Activated T-cell treated with anti-CD3 and anti-CD28 coated beads, Interleukin-2, amount 50 U/mL, for 24 hours (primary cell): ENCODE results near the gene VPS35.

Source experiments
- DNase-seq: peaks from one replicate; pipeline ENCODE4 v3.0.0-alpha.2; 2020
- H3K27ac Mint-ChIP-seq: 2 replicates; pipeline ENCODE4 v1.8.0; 2020; ENCODE audit warnings: mild to moderate bottlenecking, mixed read lengths
- H3K27me3 Mint-ChIP-seq: 2 replicates; pipeline ENCODE4 v1.8.0; 2020; ENCODE audit warnings: mixed read lengths
- H3K36me3 Mint-ChIP-seq: 2 replicates; pipeline ENCODE4 v1.8.0; 2020; ENCODE audit warnings: low read depth, mixed read lengths
- H3K4me1 Mint-ChIP-seq: 2 replicates; pipeline ENCODE4 v1.8.0; 2020; ENCODE audit warnings: low read depth, mixed read lengths
- H3K4me3 Mint-ChIP-seq: 2 replicates; pipeline ENCODE4 v1.8.0; 2020; ENCODE audit warnings: mild to moderate bottlenecking, moderate library complexity, mixed read lengths
- H3K9me3 Mint-ChIP-seq: 2 replicates; pipeline ENCODE4 v1.8.0; 2020; ENCODE audit warnings: mixed read lengths

Gene VPS35

GRCh38 chr16:46621006-46621933 lies 67.7 kb downstream of the VPS35 start, which contains the start of gene SHCBP1:
TSS of gene SHCBP1 (minus strand) at chr16:46621379. CDS start at chr16:46621359, 20 bp downstream.
- peak; percentile 81 for DNase-seq

GRCh38 chr16:46620266-46621005 lies 68.5 kb downstream of the VPS35 start:
- Mint-ChIP-seq H3K4me3 (peak overlapping the region; percentile 94), H3K9me3 (no peaks in the 10 kb centered on the region), H3K27me3 (peaks cover 8% of the 10 kb centered on the region), H3K36me3 (peaks cover 37% of the 10 kb centered on the region), H3K27ac (peak overlapping the region; percentile 88), H3K4me1 (peaks cover 15% of the 10 kb centered on the region)
- DNase-seq = no peak

More at GRCh38 chr16:46621006-46621933, 67.7 kb downstream of the VPS35 start, which contains the start of gene SHCBP1:
- H3K9me3 Mint-ChIP-seq = no peaks in the 10 kb centered on the region
- H3K27ac Mint-ChIP-seq = peak within 1 kb of the TSS; percentile 88
- H3K4me1 Mint-ChIP-seq = peaks cover 15% of the 10 kb centered on the region
- H3K4me3 Mint-ChIP-seq = peak within 1 kb of the TSS; percentile 94
- peaks cover 8% of the 10 kb centered on the region for H3K27me3 Mint-ChIP-seq
- peaks cover 31% of the 10 kb centered on the region for H3K36me3 Mint-ChIP-seq

DNA sequence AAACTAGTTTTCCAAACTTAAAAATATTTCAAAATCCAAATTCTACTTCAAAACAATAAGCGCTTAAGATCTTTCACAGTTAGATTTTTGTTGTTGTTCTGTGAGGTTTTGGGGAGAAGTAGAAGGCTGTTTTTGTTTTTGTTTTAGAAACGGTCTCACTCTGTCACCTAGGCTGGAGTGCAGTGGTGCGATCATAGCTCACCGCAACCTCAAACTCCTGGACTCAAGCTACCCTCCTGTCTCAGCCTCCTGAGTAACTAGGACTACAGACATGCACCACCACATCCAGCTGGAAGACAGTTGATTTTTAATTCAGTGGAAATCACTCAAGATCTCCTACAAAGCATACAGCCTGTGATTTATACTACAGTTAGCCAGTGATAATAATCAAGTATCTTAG lies 70.5 kb downstream of the VPS35 start:
- H3K4me1 Mint-ChIP-seq = peaks cover 15% of the 10 kb centered on the region
- peaks cover 49% of the 10 kb centered on the region for H3K36me3 Mint-ChIP-seq
- H3K27ac Mint-ChIP-seq = no peak overlapping the region
- DNase-seq = no peak
- H3K4me3 Mint-ChIP-seq = no peak overlapping the region
- H3K9me3 Mint-ChIP-seq = no peaks in the 10 kb centered on the region
- H3K27me3 Mint-ChIP-seq = peaks cover 8% of the 10 kb centered on the region

GRCh38 chr16:46614006-46614405 lies 75.0 kb downstream of the VPS35 start:
- H3K36me3 Mint-ChIP-seq = peaks cover 54% of the 10 kb centered on the region
- no peak for DNase-seq
- H3K27ac Mint-ChIP-seq = no peak overlapping the region
- H3K4me3 Mint-ChIP-seq = no peak overlapping the region
- H3K4me1 Mint-ChIP-seq = no peaks in the 10 kb centered on the region
- H3K9me3 Mint-ChIP-seq = no peaks in the 10 kb centered on the region
- H3K27me3 Mint-ChIP-seq = no peaks in the 10 kb centered on the region

DNA sequence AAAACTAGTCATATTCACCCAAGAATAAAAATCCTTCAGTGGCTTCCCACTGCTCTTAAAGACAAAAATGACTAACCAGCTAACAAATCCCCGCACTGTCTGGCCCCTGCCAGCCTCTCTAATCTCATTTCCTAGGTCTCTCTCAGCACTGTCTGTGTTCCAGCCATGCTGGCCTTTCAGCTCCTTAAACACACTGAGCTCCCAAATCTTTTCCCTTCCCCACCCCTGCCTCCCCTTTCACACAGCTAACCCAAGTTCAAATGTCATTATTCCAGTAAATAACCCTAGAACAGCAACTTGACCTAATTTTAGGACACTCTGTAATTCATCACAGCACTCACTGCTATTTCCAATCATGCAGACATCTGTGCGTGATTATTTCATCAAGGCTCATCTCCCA lies 75.6 kb downstream of the VPS35 start:
- DNase-seq = no peak
- no peak overlapping the region for H3K27ac Mint-ChIP-seq
- no peaks in the 10 kb centered on the region for H3K27me3 Mint-ChIP-seq
- H3K9me3 Mint-ChIP-seq = no peaks in the 10 kb centered on the region
- no peaks in the 10 kb centered on the region for H3K4me1 Mint-ChIP-seq
- H3K36me3 Mint-ChIP-seq = peaks cover 52% of the 10 kb centered on the region
- no peak overlapping the region for H3K4me3 Mint-ChIP-seq

DNA sequence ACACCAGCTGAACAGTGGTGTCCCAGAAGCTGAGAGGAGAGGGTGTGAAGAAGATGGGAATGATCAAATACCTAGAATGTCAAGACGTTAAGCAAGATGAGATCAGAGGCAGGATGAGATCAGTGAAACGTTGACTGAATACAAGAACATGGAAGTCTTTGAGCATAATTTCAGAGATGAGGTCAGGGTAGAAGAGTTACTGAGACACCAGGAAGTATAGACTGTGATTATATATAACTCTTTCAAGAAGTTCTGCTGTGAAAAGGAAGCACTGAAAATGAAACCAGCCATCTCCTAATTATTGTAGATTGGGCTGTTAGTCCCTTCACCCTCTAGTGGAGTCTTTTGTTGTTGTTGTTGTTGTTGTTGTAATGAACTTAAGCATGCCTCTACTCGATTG lies 76.9 kb downstream of the VPS35 start:
- no peaks in the 10 kb centered on the region for H3K4me1 Mint-ChIP-seq
- H3K36me3 Mint-ChIP-seq = peaks cover 49% of the 10 kb centered on the region
- no peak for DNase-seq
- H3K4me3 Mint-ChIP-seq = no peak overlapping the region
- no peaks in the 10 kb centered on the region for H3K27me3 Mint-ChIP-seq
- H3K27ac Mint-ChIP-seq = no peak overlapping the region
- no peaks in the 10 kb centered on the region for H3K9me3 Mint-ChIP-seq

GRCh38 chr16:46607529-46607928 lies 81.4 kb downstream of the VPS35 start:
- no peak overlapping the region for H3K27ac Mint-ChIP-seq
- H3K27me3 Mint-ChIP-seq = no peaks in the 10 kb centered on the region
- no peaks in the 10 kb centered on the region for H3K9me3 Mint-ChIP-seq
- H3K4me1 Mint-ChIP-seq = no peaks in the 10 kb centered on the region
- H3K4me3 Mint-ChIP-seq = no peak overlapping the region
- peaks cover 53% of the 10 kb centered on the region for H3K36me3 Mint-ChIP-seq
- DNase-seq = no peak

- no peak overlapping the region for H3K27ac Mint-ChIP-seq
- no peak for DNase-seq
- H3K9me3 Mint-ChIP-seq = no peaks in the 10 kb centered on the region
- peaks cover 63% of the 10 kb centered on the region for H3K36me3 Mint-ChIP-seq
- no peak overlapping the region for H3K4me3 Mint-ChIP-seq
- no peaks in the 10 kb centered on the region for H3K27me3 Mint-ChIP-seq
- no peaks in the 10 kb centered on the region for H3K4me1 Mint-ChIP-seq
Measured at GRCh38 chr16:46606231-46606630, 82.7 kb downstream of the VPS35 start.
